Smooth muscle cell (in vitro differentiated cells): ENCODE data around the gene SCN2B. TPM values are rescaled to one million over a fixed set of nuclear protein-coding genes. Genes with fewer than 3 reads are reported as not detected.

Experiments used
- DNase-seq: peaks from one replicate; lab custom pipeline; 2025; ENCODE audit not compliant: unreplicated experiment; lab: John Stamatoyannopoulos, UW
- H2AFZ ChIP-seq: fragments of 200-600 bp; sonication (generic); 2 replicates; pipeline ENCODE4 v1.6.0; 2016; ENCODE audit warnings: antibody characterized with exemption, low read depth, mild to moderate bottlenecking
- H3F3A ChIP-seq: fragments of 200-600 bp; sonication (generic); 2 replicates; pipeline ENCODE4 v1.6.0; 2017; ENCODE audit warnings: antibody characterized with exemption, low read depth
- H3K27ac ChIP-seq: fragments of 200-600 bp; sonication (generic); 2 replicates; pipeline ENCODE4 v1.5.1; 2016; ENCODE audit warnings: low read depth, mild to moderate bottlenecking
- H3K27me3 ChIP-seq: fragments of 200-600 bp; sonication (generic); 2 replicates; pipeline ENCODE4 v1.6.1; 2016; ENCODE audit warnings: low read depth, mild to moderate bottlenecking
- H3K36me3 ChIP-seq: fragments of 200-600 bp; sonication (generic); 2 replicates; pipeline ENCODE4 v1.5.1; 2016; ENCODE audit warnings: low read depth
- H3K4me1 ChIP-seq: fragments of 200-600 bp; sonication (generic); 2 replicates; pipeline ENCODE4 v1.5.1; 2016; ENCODE audit warnings: low read depth
- H3K4me2 ChIP-seq: fragments of 200-600 bp; sonication (generic); 2 replicates; pipeline ENCODE4 v1.6.0; 2016; ENCODE audit warnings: mild to moderate bottlenecking
- H3K4me3 ChIP-seq: fragments of 200-600 bp; sonication (generic); 2 replicates; pipeline ENCODE4 v1.5.1; 2016; ENCODE audit warnings: mild to moderate bottlenecking
- H3K79me2 ChIP-seq: fragments of 200-600 bp; sonication (generic); 2 replicates; pipeline ENCODE4 v1.6.0; 2016; ENCODE audit warnings: low read depth, mild to moderate bottlenecking
- H3K9ac ChIP-seq: fragments of 200-600 bp; sonication (generic); 2 replicates; pipeline ENCODE4 v1.6.0; 2016; ENCODE audit warnings: low read depth
- H3K9me3 ChIP-seq: fragments of 200-600 bp; sonication (generic); replicated peaks from 2 replicates; pipeline ENCODE4 v1.5.1; 2016; ENCODE audit warnings: low read depth
- H4K20me1 ChIP-seq: fragments of 200-600 bp; sonication (generic); 2 replicates; pipeline ENCODE4 v1.6.0; 2016; ENCODE audit warnings: low read depth
- CTCF ChIP-seq: fragments of 200-600 bp; sonication (generic); IDR thresholded peaks from 2 replicates; pipeline ENCODE4 v1.5.1; 2017; ENCODE audit warnings: borderline replicate concordance, mild to moderate bottlenecking, antibody characterized with exemption; ENCODE audit not compliant: insufficient read depth, poor library complexity, severe bottlenecking
- WGBS: methylation state at CpG from one replicate; pipeline ENCODE4 v1.1.7; 2016; ENCODE audit warnings: low lambda C conversion rate; 5-methylcytosine and 5-hydroxymethylcytosine counted together
- polyA plus RNA-seq: library from polyadenylated mRNA; unstranded; fragments of >200 nt; fragmentation: Nextera tagmentation; extraction: Ambion mirVana; gene quantifications from 2 replicates; pipeline ENCODE4 v1.2.1, GENCODE V29; 2016
- total RNA-seq: library from RNA; depleted of rRNA; stranded (reverse); fragments of >200 nt; gene quantifications from 2 replicates; pipeline ENCODE4 v1.2.3, GENCODE V29; 2014

SCN2B gene
- total and polyA plus RNA-seq, 2 experiments from 2014 or later: 0.31 to 0.40 TPM

GRCh38 chr11:118124929-118125535, 51.4 kb downstream of the SCN2B start:
- H2AFZ ChIP-seq: no peak overlapping the region
- no peaks in the 10 kb centered on the region for H3K36me3 ChIP-seq
- peaks cover 6% of the 10 kb centered on the region for H3K27me3 ChIP-seq
- DNase-seq: no peak
- H3K4me3 ChIP-seq: no peak overlapping the region
- 90% methylated on average over 8 of the region's 8 CpGs for WGBS
- H3K79me2 ChIP-seq: no peaks in the 10 kb centered on the region
- no peaks in the 10 kb centered on the region for H3K9me3 ChIP-seq
- H3K4me1 ChIP-seq: no peaks in the 10 kb centered on the region
- no peak overlapping the region for H3K27ac ChIP-seq
- no peak overlapping the region for H3K9ac ChIP-seq
- H3F3A ChIP-seq: no peaks in the 10 kb centered on the region
- no peak for TF ChIP-seq CTCF
- H4K20me1 ChIP-seq: no peaks in the 10 kb centered on the region
- H3K4me2 ChIP-seq: no peak overlapping the region

DNA sequence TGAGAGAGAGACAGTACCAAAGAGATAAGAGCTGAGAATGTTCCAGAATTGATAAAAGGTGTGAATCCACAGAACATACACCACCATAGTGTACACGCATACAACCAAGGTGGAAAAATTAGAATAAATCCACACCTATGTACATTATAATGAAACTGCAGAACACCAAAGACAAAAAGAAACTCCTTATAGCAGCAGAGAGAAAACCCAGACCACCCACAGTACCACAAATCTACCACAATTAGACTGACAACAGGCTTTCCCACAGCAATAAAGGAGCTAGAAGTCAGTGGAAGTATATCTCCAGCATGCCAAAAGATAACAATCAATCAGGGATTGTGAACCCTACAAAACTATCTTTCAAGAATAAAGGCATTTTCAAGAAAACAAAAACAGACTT, 55.6 kb downstream of the SCN2B start:
- no peak for DNase-seq
- TF ChIP-seq CTCF: no peak
- H4K20me1 ChIP-seq: no peaks in the 10 kb centered on the region
- H3K9me3 ChIP-seq: no peaks in the 10 kb centered on the region
- no peak overlapping the region for H3K4me2 ChIP-seq
- 100% methylated on average over 1 of the region's 1 CpG for WGBS
- no peaks in the 10 kb centered on the region for H3K79me2 ChIP-seq
- no peak overlapping the region for H2AFZ ChIP-seq
- no peak overlapping the region for H3K9ac ChIP-seq
- no peaks in the 10 kb centered on the region for H3K36me3 ChIP-seq
- no peaks in the 10 kb centered on the region for H3K4me1 ChIP-seq
- no peak overlapping the region for H3K27ac ChIP-seq
- peaks cover 22% of the 10 kb centered on the region for H3K27me3 ChIP-seq
- H3F3A ChIP-seq: no peaks in the 10 kb centered on the region
- no peak overlapping the region for H3K4me3 ChIP-seq

DNA sequence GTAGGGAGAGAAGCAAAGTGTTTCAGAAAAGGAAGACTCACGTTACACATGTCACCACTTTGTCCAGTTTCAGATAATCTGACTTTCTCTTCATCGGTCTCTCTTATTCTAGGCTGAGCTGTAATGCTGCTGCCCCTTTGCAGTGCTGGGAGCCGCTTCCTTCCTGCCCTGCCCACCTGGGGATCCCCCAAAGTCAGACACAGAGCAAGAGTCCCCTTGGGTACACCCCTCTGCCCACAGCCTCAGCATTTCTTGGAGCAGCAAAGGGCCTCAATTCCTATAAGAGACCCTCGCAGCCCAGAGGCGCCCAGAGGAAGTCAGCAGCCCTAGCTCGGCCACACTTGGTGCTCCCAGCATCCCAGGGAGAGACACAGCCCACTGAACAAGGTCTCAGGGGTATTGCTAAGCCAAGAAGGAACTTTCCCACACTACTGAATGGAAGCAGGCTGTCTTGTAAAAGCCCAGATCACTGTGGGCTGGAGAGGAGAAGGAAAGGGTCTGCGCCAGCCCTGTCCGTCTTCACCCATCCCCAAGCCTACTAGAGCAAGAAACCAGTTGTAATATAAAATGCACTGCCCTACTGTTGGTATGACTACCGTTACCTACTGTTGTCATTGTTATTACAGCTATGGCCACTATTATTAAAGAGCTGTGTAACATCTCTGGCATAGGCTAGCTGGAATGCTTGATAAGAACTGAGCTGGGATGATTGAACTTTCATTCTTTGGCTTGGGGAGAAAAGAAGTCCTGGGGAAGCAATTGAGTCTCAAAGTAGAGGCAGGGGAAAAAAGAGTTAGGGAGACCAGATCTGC, 58.4 kb downstream of the SCN2B start:
- no peak for DNase-seq
- H3K4me3 ChIP-seq: no peak overlapping the region
- 85% methylated on average over 9 of the region's 9 CpGs for whole genome bisulfite sequencing

More for the DNA sequence above, 58.4 kb downstream of the SCN2B start:
- no peak for TF ChIP-seq CTCF
- no peaks in the 10 kb centered on the region for H3K79me2 ChIP-seq
- no peak overlapping the region for H3K27ac ChIP-seq
- no peaks in the 10 kb centered on the region for H3K4me1 ChIP-seq
- H3K4me2 ChIP-seq: no peak overlapping the region
- no peak overlapping the region for H2AFZ ChIP-seq
- H3K27me3 ChIP-seq: peaks cover 22% of the 10 kb centered on the region
- H3K9me3 ChIP-seq: no peaks in the 10 kb centered on the region
- no peak overlapping the region for H3K9ac ChIP-seq
- no peaks in the 10 kb centered on the region for H3K36me3 ChIP-seq
- no peaks in the 10 kb centered on the region for H3F3A ChIP-seq
- no peaks in the 10 kb centered on the region for H4K20me1 ChIP-seq
